Upper lobe of left lung (tissue), 6 donors: Measurements from ENCODE around the gene HIBADH. TPM values are rescaled to one million over a fixed set of nuclear protein-coding genes. Genes with fewer than 3 reads are reported as not detected.

Experiments
- ATAC-seq, 2 donors: fragments of 200-7000 bp; cut with Tn5 transposase; one replicate each; pipeline ENCODE4 v1.9.1; 2022; ENCODE audit warnings: mild to moderate bottlenecking in 2 of 2, moderate library complexity in 2 of 2; ENCODE audit not compliant: low FRiP score in 2 of 2
- DNase-seq, 2 donors: peaks; one replicate each; pipeline ENCODE4 v3.0.0-alpha.2; 2019 to 2020
- H3K27ac ChIP-seq, 4 donors: fragments of 200-600 bp; sonication (generic); one replicate each; pipeline ENCODE4 v1.5.1; 2016 to 2019
- H3K27me3 ChIP-seq, 4 donors: fragments of 200-600 bp; sonication (generic); one replicate each; pipeline ENCODE4 v1.5.1; 2017 to 2019
- H3K36me3 ChIP-seq, 4 donors: fragments of 200-600 bp; sonication (generic); one replicate each; pipeline ENCODE4 v1.5.1; 2016 to 2019
- H3K4me1 ChIP-seq, 4 donors: fragments of 200-600 bp; sonication (generic); one replicate each; pipeline ENCODE4 v1.5.1; 2018 to 2019
- H3K4me3 ChIP-seq, 4 donors: fragments of 200-600 bp; sonication (generic); one replicate each; pipeline ENCODE4 v1.5.1; 2017 to 2019; ENCODE audit warnings: mild to moderate bottlenecking in 2 of 4, moderate library complexity in 1 of 4
- H3K9me3 ChIP-seq, 4 donors: fragments of 200-600 bp; sonication (generic); one replicate each; pipeline ENCODE4 v1.5.1; 2018 to 2019
- CTCF ChIP-seq, 6 experiments: fragments of 450-650 bp in 4 of 6; fragments of 200-600 bp in 2 of 6; sonication (generic) in 2 of 6; IDR thresholded peaks; one replicate each; pipeline ENCODE4 v1.5.1; 2016 to 2019; ENCODE audit warnings: antibody characterized with exemption in 6 of 6
- EP300 ChIP-seq, 4 donors: sonication (generic); formaldehyde crosslinking; IDR thresholded peaks; one replicate each; pipeline ENCODE4 v1.5.1; 2017; ENCODE audit warnings: antibody characterized with exemption in 4 of 4, control low read depth in 2 of 4
- POLR2A ChIP-seq, 4 donors: fragments of 450-650 bp; IDR thresholded peaks; one replicate each; pipeline ENCODE4 v1.5.1; 2016 to 2017; ENCODE audit warnings: antibody characterized with exemption in 4 of 4, mild to moderate bottlenecking in 2 of 4
- POLR2AphosphoS5 ChIP-seq, 2 donors: sonication (generic); formaldehyde crosslinking; IDR thresholded peaks; one replicate each; pipeline ENCODE4 v1.5.1; 2017; ENCODE audit warnings: antibody characterized with exemption in 2 of 2
- WGBS, 2 donors: methylation state at CpG; one replicate each; pipeline ENCODE4 v1.1.5; 2017 to 2018; 5-methylcytosine and 5-hydroxymethylcytosine counted together
- total RNA-seq, 6 donors: library from RNA; depleted of rRNA in 4 of 6; stranded (reverse); fragments of >200 nt in 4 of 6; gene quantifications; one replicate each; pipeline versions ENCODE4 v1.1.0 to v1.2.1, GENCODE V29; 2016 to 2021
- donor health status: DM: no; HTN: no; CAD: no; lungs with moderate emphysema.
- donor health status: DM: no; HTN: yes; CAD: no; lungs with severe emphysema.

The HIBADH gene
- total RNA-seq, 6 donors from 2014 or later, result 7.4 to 26.1 (median 21.8) TPM

GRCh38 chr7:27595009-27595408 is 67.7 kb downstream of the HIBADH start:
- Histone ChIP-seq H3K4me3 (no peak overlapping the region), H3K4me1 (no peaks in the 10 kb centered on the region), H3K36me3 (no peaks in the 10 kb centered on the region), H3K9me3 (no peaks in the 10 kb centered on the region), H3K27ac (no peak overlapping the region), H3K27me3 (no peaks in the 10 kb centered on the region)
- no peak for DNase-seq
- whole genome bisulfite sequencing, 2 donors, result 95 to 98% methylated on average over 5 of the region's 5 CpGs
- ATAC-seq, result no peak
- no peak for TF ChIP-seq POLR2AphosphoS5 (IDR thresholded peaks at IDR 0.05)
- TF ChIP-seq POLR2A (IDR thresholded peaks at IDR 0.05), result no peak
- no peak for TF ChIP-seq EP300 (IDR thresholded peaks at IDR 0.05)
- TF ChIP-seq CTCF (IDR thresholded peaks at IDR 0.05), result no peak

DNA sequence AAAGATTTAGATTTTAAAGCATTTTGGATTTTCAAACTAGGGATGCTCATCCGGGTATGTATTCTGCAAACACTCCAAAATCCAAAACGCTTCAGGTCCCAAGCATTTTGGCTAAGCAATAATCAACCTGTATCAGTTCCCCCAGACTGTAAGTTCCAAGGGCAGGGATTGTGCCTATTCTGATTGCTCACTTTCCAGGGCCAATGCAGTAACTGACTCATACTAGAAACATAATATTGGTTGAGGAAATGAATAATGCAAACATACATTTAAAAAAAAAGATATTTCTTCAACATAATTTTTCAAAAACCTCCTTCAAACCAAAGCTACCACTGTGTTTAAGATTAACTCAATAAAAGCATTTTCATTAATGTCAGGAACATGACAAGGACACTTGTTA is 69.5 kb downstream of the HIBADH start:
- 94 to 97% methylated on average over 2 of the region's 2 CpGs for WGBS, 2 donors
- Histone ChIP-seq H3K4me3 (no peak overlapping the region), H3K27ac (no peak overlapping the region), H3K27me3 (no peaks in the 10 kb centered on the region), H3K36me3 (no peaks in the 10 kb centered on the region), H3K4me1 (no peaks in the 10 kb centered on the region), H3K9me3 (no peaks in the 10 kb centered on the region)
- no peak for ATAC-seq
- no peak for DNase-seq
- TF ChIP-seq POLR2AphosphoS5 (IDR thresholded peaks at IDR 0.05) (no peak), CTCF (IDR thresholded peaks at IDR 0.05) (no peak), EP300 (IDR thresholded peaks at IDR 0.05) (no peak), POLR2A (IDR thresholded peaks at IDR 0.05) (no peak)

- Histone ChIP-seq H3K9me3 (no peaks in the 10 kb centered on the region), H3K27me3 (no peaks in the 10 kb centered on the region), H3K4me3 (no peak overlapping the region), H3K36me3 (no peaks in the 10 kb centered on the region), H3K4me1 (no peaks in the 10 kb centered on the region), H3K27ac (no peak overlapping the region)
- DNase-seq (no peak), ATAC-seq (no peak)
- 0 to 61% methylated on average over 1 of the region's 1 CpG for WGBS, 2 donors
- no peak for TF ChIP-seq POLR2AphosphoS5 (IDR thresholded peaks at IDR 0.05)
- TF ChIP-seq POLR2A (IDR thresholded peaks at IDR 0.05), result no peak
- no peak for TF ChIP-seq EP300 (IDR thresholded peaks at IDR 0.05)
- no peak for TF ChIP-seq CTCF (IDR thresholded peaks at IDR 0.05)
These were observed 72.3 kb downstream of the HIBADH start for GRCh38 chr7:27590416-27590815.

GRCh38 chr7:27587429-27587828 is 75.3 kb downstream of the HIBADH start:
- WGBS, 2 donors, result 91 to 93% methylated on average over 3 of the region's 3 CpGs
- Histone ChIP-seq H3K27ac (no peak overlapping the region), H3K4me1 (no peaks in the 10 kb centered on the region), H3K4me3 (no peak overlapping the region), H3K36me3 (no peaks in the 10 kb centered on the region), H3K9me3 (no peaks in the 10 kb centered on the region), H3K27me3 (no peaks in the 10 kb centered on the region)
- ATAC-seq (no peak), DNase-seq (no peak)
- no peak for TF ChIP-seq POLR2AphosphoS5 (IDR thresholded peaks at IDR 0.05)
- no peak for TF ChIP-seq POLR2A (IDR thresholded peaks at IDR 0.05)
- no peak for TF ChIP-seq EP300 (IDR thresholded peaks at IDR 0.05)

DNA sequence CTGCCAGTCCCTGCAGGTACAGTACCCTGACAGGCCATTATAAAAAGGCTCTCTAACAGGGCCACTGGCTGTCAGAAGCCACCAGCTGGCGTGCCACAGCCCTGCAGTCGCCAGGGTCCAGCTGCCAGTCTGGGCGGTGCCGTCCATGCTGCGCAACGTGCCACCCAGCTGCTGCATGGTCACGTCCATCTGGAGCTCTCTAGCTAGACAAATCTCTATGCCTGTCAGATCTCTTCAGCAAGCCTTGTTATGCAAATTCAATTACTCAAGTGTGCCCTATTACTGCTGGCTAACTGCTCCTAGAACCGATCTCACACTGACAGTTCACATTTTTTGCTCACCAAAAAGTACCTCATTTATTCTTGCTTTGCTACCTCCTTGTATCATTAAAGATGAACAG is 75.9 kb downstream of the HIBADH start:
- no peak overlapping the region for H3K27ac ChIP-seq
- 91 to 94% methylated on average over 5 to 8 of the region's 8 CpGs for WGBS, 2 donors
- no peaks in the 10 kb centered on the region for H3K4me1 ChIP-seq
- TF ChIP-seq CTCF (IDR thresholded peaks at IDR 0.05), result no peak
- TF ChIP-seq POLR2A (IDR thresholded peaks at IDR 0.05), result no peak
- no peak for TF ChIP-seq POLR2AphosphoS5 (IDR thresholded peaks at IDR 0.05)
- TF ChIP-seq EP300 (IDR thresholded peaks at IDR 0.05), result no peak
- H3K27me3 ChIP-seq, result no peaks in the 10 kb centered on the region
- DNase-seq, result peak in 1 of 2 donors; percentile 80
- H3K36me3 ChIP-seq, result no peaks in the 10 kb centered on the region
- no peak overlapping the region for H3K4me3 ChIP-seq
- ATAC-seq, result no peak
- H3K9me3 ChIP-seq, result no peaks in the 10 kb centered on the region
